ENCODE data around the gene ZNF100. TPM values are rescaled to one million over a fixed set of nuclear protein-coding genes. Genes with fewer than 3 reads are reported as not detected.
"Not testable (repeated sequence)": the region's sequence is repeated elsewhere in the genome, so short reads cannot be mapped to it uniquely, and the experiment has no call there.

Gene ZNF100
- total RNA-seq, 4 donors from 2014 or later: 1.5 to 7.1 (median 3.5) TPM

DNA sequence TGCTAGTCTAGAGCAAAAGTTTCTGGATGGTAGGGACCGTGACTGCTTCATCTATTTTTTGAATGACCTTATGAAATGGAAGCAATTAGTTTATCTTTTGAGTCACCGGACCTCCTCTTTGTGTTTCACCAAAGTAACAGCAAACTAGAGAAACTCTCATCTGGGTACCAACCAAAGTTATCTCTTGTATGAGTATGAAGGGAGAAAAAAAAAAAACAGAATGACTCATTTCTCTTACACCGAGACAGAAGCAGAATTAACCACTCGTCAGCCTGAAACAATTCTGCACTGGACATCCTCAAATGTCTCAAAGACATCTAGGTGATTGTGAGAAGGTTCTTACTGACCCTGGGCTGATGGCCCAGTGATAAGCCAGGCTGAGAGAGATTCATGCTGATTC is 18.3 kb downstream of the ZNF100 start:
- Histone ChIP-seq H3K4me1 (no peaks in the 10 kb centered on the region), H3K4me3 (no peak overlapping the region), H3K27ac (no peak overlapping the region), H3K27me3 (no peaks in the 10 kb centered on the region), H3K9me3 (peaks cover 5% of the 10 kb centered on the region), H3K36me3 (peaks cover 51% of the 10 kb centered on the region)
- no peak for DNase-seq (ENCODE audit: low spot score in 2 of 2)
- 73% methylated on average over 4 of the region's 4 CpGs for WGBS
- TF ChIP-seq EP300 (IDR thresholded peaks at IDR 0.05) (no peak), POLR2A (IDR thresholded peaks at IDR 0.05) (no peak), POLR2AphosphoS5 (IDR thresholded peaks at IDR 0.05) (no peak)
- TF ChIP-seq, protein P1, sequence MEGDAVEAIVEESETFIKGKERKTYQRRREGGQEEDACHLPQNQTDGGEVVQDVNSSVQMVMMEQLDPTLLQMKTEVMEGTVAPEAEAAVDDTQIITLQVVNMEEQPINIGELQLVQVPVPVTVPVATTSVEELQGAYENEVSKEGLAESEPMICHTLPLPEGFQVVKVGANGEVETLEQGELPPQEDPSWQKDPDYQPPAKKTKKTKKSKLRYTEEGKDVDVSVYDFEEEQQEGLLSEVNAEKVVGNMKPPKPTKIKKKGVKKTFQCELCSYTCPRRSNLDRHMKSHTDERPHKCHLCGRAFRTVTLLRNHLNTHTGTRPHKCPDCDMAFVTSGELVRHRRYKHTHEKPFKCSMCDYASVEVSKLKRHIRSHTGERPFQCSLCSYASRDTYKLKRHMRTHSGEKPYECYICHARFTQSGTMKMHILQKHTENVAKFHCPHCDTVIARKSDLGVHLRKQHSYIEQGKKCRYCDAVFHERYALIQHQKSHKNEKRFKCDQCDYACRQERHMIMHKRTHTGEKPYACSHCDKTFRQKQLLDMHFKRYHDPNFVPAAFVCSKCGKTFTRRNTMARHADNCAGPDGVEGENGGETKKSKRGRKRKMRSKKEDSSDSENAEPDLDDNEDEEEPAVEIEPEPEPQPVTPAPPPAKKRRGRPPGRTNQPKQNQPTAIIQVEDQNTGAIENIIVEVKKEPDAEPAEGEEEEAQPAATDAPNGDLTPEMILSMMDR (IDR thresholded peaks at IDR 0.05): no peak

DNA sequence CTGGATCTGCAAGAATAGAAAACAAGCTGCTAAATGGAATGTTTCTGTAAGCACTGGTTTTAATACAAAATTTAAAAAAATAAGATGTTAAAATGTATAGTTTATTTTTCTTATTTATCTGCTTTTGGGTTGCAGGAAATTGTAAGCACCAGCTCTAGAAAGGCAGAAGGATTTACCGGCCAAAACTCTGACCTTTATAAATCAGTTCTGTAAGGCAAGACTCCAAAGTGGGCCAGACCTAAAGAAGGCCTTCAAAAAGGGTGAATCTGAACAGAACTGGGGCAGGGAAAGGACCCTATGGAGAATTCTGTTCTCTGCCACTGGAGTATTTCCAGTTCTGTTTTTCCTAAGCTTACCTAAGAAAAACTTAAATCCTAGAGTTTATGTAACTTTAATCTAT is 19.3 kb downstream of the ZNF100 start:
- WGBS: 68% methylated on average over 1 of the region's 1 CpG
- H3K4me1 ChIP-seq: no peaks in the 10 kb centered on the region
- H3K27ac ChIP-seq: no peak overlapping the region
- H3K9me3 ChIP-seq: peaks cover 5% of the 10 kb centered on the region
- peaks cover 55% of the 10 kb centered on the region for H3K36me3 ChIP-seq
- H3K27me3 ChIP-seq: no peaks in the 10 kb centered on the region
- H3K4me3 ChIP-seq: no peak overlapping the region
- TF ChIP-seq, protein P1 (IDR thresholded peaks at IDR 0.05): no peak
- TF ChIP-seq POLR2AphosphoS5 (IDR thresholded peaks at IDR 0.05) (no peak), POLR2A (IDR thresholded peaks at IDR 0.05) (no peak), EP300 (IDR thresholded peaks at IDR 0.05) (no peak)
- DNase-seq (ENCODE audit: low spot score in 2 of 2): no peak

GRCh38 chr19:21740559-21740958 is 26.8 kb downstream of the ZNF100 start:
- H3K27ac ChIP-seq: no peak overlapping the region
- no peaks in the 10 kb centered on the region for H3K4me1 ChIP-seq
- no peak for TF ChIP-seq POLR2AphosphoS5 (IDR thresholded peaks at IDR 0.05)
- no peaks in the 10 kb centered on the region for H3K27me3 ChIP-seq
- H3K9me3 ChIP-seq: peaks cover 3% of the 10 kb centered on the region
- 98% methylated on average over 4 of the region's 4 CpGs for WGBS
- DNase-seq (ENCODE audit: low spot score in 2 of 2): no peak
- H3K36me3 ChIP-seq: peaks cover 50% of the 10 kb centered on the region
- H3K4me3 ChIP-seq: no peak overlapping the region

GRCh38 chr19:21726942-21727747 is 40.2 kb downstream of the ZNF100 start:
- 95% methylated on average over 5 of the region's 5 CpGs for WGBS

DNA sequence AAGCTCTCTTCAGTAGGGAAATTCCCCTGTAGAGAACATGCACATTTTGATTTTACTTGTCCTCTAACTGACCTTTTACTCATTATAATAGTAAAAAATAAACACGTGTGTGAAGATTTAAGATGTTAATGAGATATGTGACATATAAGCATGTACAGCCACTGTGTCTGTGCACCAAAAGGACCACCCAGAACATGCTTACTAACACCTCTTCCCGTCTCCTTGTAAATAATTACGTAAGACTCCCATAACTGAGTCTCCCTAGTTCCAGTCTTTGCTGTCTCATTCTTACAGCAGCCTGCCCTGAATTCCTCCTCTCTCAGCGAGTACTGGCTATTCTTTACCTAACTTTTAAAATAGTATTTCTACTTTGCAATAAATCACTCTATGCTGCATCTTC is 53.6 kb downstream of the ZNF100 start:
- WGBS: 81% methylated on average over 4 of the region's 4 CpGs
- TF ChIP-seq POLR2AphosphoS5 (IDR thresholded peaks at IDR 0.05): no peak
- TF ChIP-seq, protein P1 (IDR thresholded peaks at IDR 0.05): no peak
- no peak for TF ChIP-seq POLR2A (IDR thresholded peaks at IDR 0.05)
- no peak for TF ChIP-seq EP300 (IDR thresholded peaks at IDR 0.05)

More at GRCh38 chr19:21726942-21727747, 40.2 kb downstream of the ZNF100 start:
- Histone ChIP-seq H3K36me3 (peaks cover 34% of the 10 kb centered on the region), H3K9me3 (peaks cover 56% of the 10 kb centered on the region)
- DNase-seq (ENCODE audit: low spot score in 2 of 2); H3K4me1 ChIP-seq; H3K27ac ChIP-seq; H3K27me3 ChIP-seq; H3K4me3 ChIP-seq: not testable (repeated sequence)

DNA sequence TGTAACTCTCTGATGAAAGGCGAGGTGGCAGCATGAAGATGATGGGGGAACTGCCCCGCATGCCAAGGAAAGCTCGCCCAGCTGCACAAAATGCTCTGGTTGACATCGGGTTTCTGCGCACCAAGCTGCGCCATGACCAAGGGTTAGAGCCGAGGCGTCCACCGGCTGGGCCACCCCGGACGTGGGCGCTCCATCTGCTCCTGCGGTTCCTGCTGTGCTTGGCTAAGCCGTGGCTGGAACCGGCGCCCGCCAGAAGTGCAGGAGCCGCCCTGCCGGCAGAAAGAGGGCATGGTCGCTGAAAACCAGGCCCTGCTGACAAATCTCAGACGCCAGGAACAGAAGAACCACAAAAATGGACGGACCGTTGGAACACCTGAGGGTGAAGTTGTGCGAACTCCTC is 57.9 kb downstream of the ZNF100 start:
- Histone ChIP-seq H3K4me1 (no peaks in the 10 kb centered on the region), H3K27ac (no peak overlapping the region), H3K36me3 (no peaks in the 10 kb centered on the region), H3K27me3 (no peaks in the 10 kb centered on the region), H3K4me3 (no peak overlapping the region), H3K9me3 (peaks cover 5% of the 10 kb centered on the region)
- TF ChIP-seq POLR2AphosphoS5 (IDR thresholded peaks at IDR 0.05) (no peak), EP300 (IDR thresholded peaks at IDR 0.05) (no peak), POLR2A (IDR thresholded peaks at IDR 0.05) (no peak)
- TF ChIP-seq, protein P1 (IDR thresholded peaks at IDR 0.05): no peak
- WGBS: 95% methylated on average over 11 of the region's 24 CpGs
- no peak for DNase-seq (ENCODE audit: low spot score in 2 of 2)

More for the DNA sequence above, 53.6 kb downstream of the ZNF100 start:
- DNase-seq (ENCODE audit: low spot score in 2 of 2): no peak
- Histone ChIP-seq H3K9me3 (peaks cover 5% of the 10 kb centered on the region), H3K36me3 (no peaks in the 10 kb centered on the region), H3K27me3 (no peaks in the 10 kb centered on the region), H3K27ac (no peak overlapping the region), H3K4me3 (no peak overlapping the region), H3K4me1 (no peaks in the 10 kb centered on the region)

DNA sequence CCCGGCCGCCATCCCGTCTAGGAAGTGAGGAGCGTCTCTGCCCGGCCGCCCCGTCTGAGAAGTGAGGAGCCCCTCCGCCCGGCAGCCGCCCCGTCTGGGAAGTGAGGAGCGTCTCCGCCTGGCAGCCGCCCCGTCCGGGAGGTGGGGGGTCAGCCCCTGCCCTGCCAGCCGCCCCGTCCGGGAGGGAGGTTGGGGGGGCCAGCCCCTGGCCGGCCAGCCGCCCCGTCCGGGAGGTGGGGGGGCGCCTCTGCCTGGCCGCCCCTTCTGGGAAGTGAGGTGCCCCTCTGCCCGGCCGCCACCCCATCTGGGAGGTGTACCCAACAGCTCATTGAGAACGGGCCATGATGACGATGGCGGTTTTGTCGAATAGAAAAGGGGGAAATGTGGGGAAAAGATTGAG is 59.5 kb downstream of the ZNF100 start:
- WGBS: 98% methylated on average over 19 of the region's 31 CpGs
- H3K27me3 ChIP-seq; H3K4me1 ChIP-seq; DNase-seq (ENCODE audit: low spot score in 2 of 2); H3K4me3 ChIP-seq; H3K9me3 ChIP-seq; H3K27ac ChIP-seq; H3K36me3 ChIP-seq: not testable (repeated sequence)

All from suprapubic skin (tissue), 4 donors.